Measurements from ENCODE around the gene STOM. TPM values are rescaled to one million over a fixed set of nuclear protein-coding genes. Genes with fewer than 3 reads are reported as not detected.

Gene STOM
- total and polyA plus RNA-seq, 2 of the 8 experiments (the other 6 are each of a cell fraction or from before 2014, with no cell fraction given), result 25.2 to 60.4 TPM

GRCh38 chr9:121344184-121344583 is 25.9 kb downstream of the STOM start:
- Histone ChIP-seq H3K27me3 (replicated peaks in 1 of 4; ENCODE audit: control insufficient read depth in 3 of 4, extremely low read depth in 1 of 4, insufficient read depth in 3 of 4, low read length in 3 of 4) (no peaks in the 10 kb centered on the region), H3K4ac (replicated peaks; ENCODE audit: insufficient read length, low read depth, low read length) (no peak overlapping the region), H2BK5ac (ENCODE audit: low read depth, low read length) (no peak overlapping the region), H3K23me2 (ENCODE audit: low read depth, low read length) (no peaks in the 10 kb centered on the region), H2BK15ac (ENCODE audit: low read length) (no peak overlapping the region), H2BK20ac (ENCODE audit: low read length) (no peak overlapping the region), H3K18ac (ENCODE audit: extremely low read depth, low read length) (no peak overlapping the region), H2AK5ac (ENCODE audit: low read depth, low read length) (no peak overlapping the region), H4K91ac (replicated peaks; ENCODE audit: insufficient read length, low read length) (no peak overlapping the region), H3K27ac (ENCODE audit: low read depth, low read length) (no peak overlapping the region), H3K4me2 (ENCODE audit: insufficient read depth in 1 of 2, low read depth in 2 of 2, low read length in 2 of 2) (no peak overlapping the region), H3K79me1 (ENCODE audit: low read depth, low read length) (no peaks in the 10 kb centered on the region), H4K8ac (ENCODE audit: extremely low read depth, insufficient read depth, low read length) (no peak overlapping the region), H3K4me3 (ENCODE audit: extremely low read depth in 1 of 4, insufficient read depth in 2 of 4, low read depth in 3 of 4, low read length in 4 of 4) (no peak overlapping the region), H2AFZ (ENCODE audit: low read length) (no peak overlapping the region), H3K79me2 (ENCODE audit: control insufficient read depth in 1 of 2, insufficient read depth in 2 of 2, low read length in 2 of 2) (no peaks in the 10 kb centered on the region), H3K36me3 (ENCODE audit: control insufficient read depth in 2 of 4, insufficient read depth in 4 of 4, low read length in 3 of 4) (peaks cover 0 to 46% (median 8%) of the 10 kb centered on the region in 4 experiments; a peak in 5 of 8 replicates), H4K5ac (ENCODE audit: insufficient read length, low read depth, low read length) (no peak overlapping the region), H2BK120ac (replicated peaks; ENCODE audit: low read depth, low read length) (no peak overlapping the region), H4K20me1 (replicated peaks in 1 of 2; ENCODE audit: control insufficient read depth in 1 of 2, insufficient read depth in 2 of 2, low read length in 2 of 2) (no peaks in the 10 kb centered on the region), H3K4me1 (replicated peaks in 1 of 4; ENCODE audit: control insufficient read depth in 3 of 4, insufficient read depth in 4 of 4, low read length in 3 of 4) (no peaks in the 10 kb centered on the region), H3K9me3 (ENCODE audit: insufficient read depth in 2 of 2, low read depth in 1 of 2, low read length in 1 of 2) (no peaks in the 10 kb centered on the region), H3K56ac (replicated peaks; ENCODE audit: insufficient read length, low read depth, low read length) (no peak overlapping the region), H3K23ac (ENCODE audit: insufficient read length) (no peak overlapping the region), H3K14ac (ENCODE audit: insufficient read length) (no peak overlapping the region), H2BK12ac (ENCODE audit: low read depth, low read length) (no peak overlapping the region), H3K9ac (replicated peaks in 1 of 4; ENCODE audit: extremely low read depth in 1 of 4, low read depth in 3 of 4, low read length in 3 of 4) (no peak overlapping the region)
- ChIA-PET POLR2A (ENCODE audit: partially characterized antibody) (no interaction called here), CTCF (ENCODE audit: partially characterized antibody) (interaction anchor here (0.9 to 9.4 kb wide), 8 partner anchors 14 to 131 kb away, joined by 3 to 59 read pairs (median 6); no protein-coding TSS in a partner anchor)
- no peak for DNase-seq (ENCODE audit: low read depth in 1 of 2, low spot score in 2 of 2)
- FAIRE-seq, result no peak
- TF ChIP-seq HDAC2 (IDR thresholded peaks at IDR 0.05; ENCODE audit: borderline replicate concordance in 1 of 2, low read depth in 2 of 2, low read length in 2 of 2) (no peak), NRF1 (IDR thresholded peaks at IDR 0.05; ENCODE audit: low read depth, low read length) (no peak), CBX8 (IDR thresholded peaks at IDR 0.05; ENCODE audit: borderline replicate concordance, low read depth, low read length) (no peak), NANOG (IDR thresholded peaks at IDR 0.05; ENCODE audit: insufficient read depth, low read depth, low read length, poor library complexity, severe bottlenecking) (no peak), SIN3A (conservative IDR thresholded peaks at IDR 0.05 in 1 of 2, IDR thresholded peaks at IDR 0.05 in 1 of 2; ENCODE audit: low read depth in 1 of 2, low read length in 2 of 2) (no peak), TCF12 (IDR thresholded peaks at IDR 0.05; ENCODE audit: low read depth, low read length) (no peak), CHD2 (IDR thresholded peaks at IDR 0.05; ENCODE audit: low read length) (no peak), TEAD4 (IDR thresholded peaks at IDR 0.05; ENCODE audit: low read depth, low read length) (no peak), KDM1A (IDR thresholded peaks at IDR 0.05; ENCODE audit: borderline replicate concordance, low read length) (no peak)
- WGBS, 2 experiments (ENCODE audit: extremely low coverage in 1 of 2, insufficient coverage in 1 of 2, insufficient read length in 1 of 2, insufficient replicate concordance in 2 of 2, low coverage in 1 of 2, low lambda C conversion rate in 2 of 2, missing lambda C conversion rate in 1 of 2), result 92% methylated on average over 4 of the region's 4 CpGs; no CpG with 5 or more reads in 1 of the 2 experiments
